Natural killer cell (primary cell): ENCODE measurements around the gene HCFC2. TPM values are rescaled to one million over a fixed set of nuclear protein-coding genes. Genes with fewer than 3 reads are reported as not detected.

Experiments
- ATAC-seq, 3 donors: fragments of 150-1000 bp in 2 of 3; fragments of 200-7000 bp in 1 of 3; cut with Tn5 transposase; 1 replicate in 1 of 3; 2 replicates in 2 of 3; pipeline ENCODE4 v1.10.0; 2021; ENCODE audit warnings: mild to moderate bottlenecking in 2 of 3, moderate library complexity in 2 of 3
- DNase-seq, 2 donors: peaks; one replicate each; pipeline versions ENCODE4 v3.0.0 to v3.0.0-alpha.2; 2013 to 2021; ENCODE audit warnings: mixed read lengths in 1 of 2
- H3K27ac ChIP-seq: one replicate; pipeline ENCODE4 v1.5.1; 2013; ENCODE audit warnings: mild to moderate bottlenecking, low read length
- H3K27me3 ChIP-seq: one replicate; pipeline ENCODE4 v1.6.1; 2013; ENCODE audit warnings: low read length; ENCODE audit not compliant: control insufficient read depth, insufficient read depth
- H3K36me3 ChIP-seq: one replicate; pipeline ENCODE4 v1.6.1; 2013; ENCODE audit warnings: low read length; ENCODE audit not compliant: control insufficient read depth, insufficient read depth
- H3K4me1 ChIP-seq: one replicate; pipeline ENCODE4 v1.6.1; 2013; ENCODE audit warnings: low read length; ENCODE audit not compliant: control insufficient read depth, insufficient read depth
- H3K4me3 ChIP-seq: one replicate; pipeline ENCODE4 v1.5.1; 2013; ENCODE audit warnings: low read length
- H3K9me3 ChIP-seq: one replicate; pipeline ENCODE4 v1.6.1; 2013; ENCODE audit warnings: low read length; ENCODE audit not compliant: control insufficient read depth, insufficient read depth
- H3K27ac Mint-ChIP-seq, 2 donors: one replicate each; pipeline ENCODE4 v1.8.0; 2022; ENCODE audit warnings: mild to moderate bottlenecking in 2 of 2, mixed read lengths in 2 of 2, moderate library complexity in 1 of 2
- H3K27me3 Mint-ChIP-seq, 2 donors: one replicate each; pipeline ENCODE4 v1.8.0; 2022; ENCODE audit warnings: low read depth in 2 of 2, mixed read lengths in 2 of 2
- H3K36me3 Mint-ChIP-seq: one replicate; pipeline ENCODE4 v1.8.0; 2022; ENCODE audit warnings: mixed read lengths
- H3K4me1 Mint-ChIP-seq, 2 donors: one replicate each; pipeline ENCODE4 v1.8.0; 2022; ENCODE audit warnings: mixed read lengths in 2 of 2
- H3K4me3 Mint-ChIP-seq: one replicate; pipeline ENCODE4 v1.8.0; 2022; ENCODE audit warnings: mild to moderate bottlenecking, moderate library complexity, mixed read lengths
- H3K9me3 Mint-ChIP-seq, 2 donors: one replicate each; pipeline ENCODE4 v1.8.0; 2022; ENCODE audit warnings: mixed read lengths in 2 of 2
- CTCF ChIP-seq: fragments of 200-600 bp; IDR thresholded peaks from one replicate; pipeline ENCODE4 v1.8.0; 2022; ENCODE audit warnings: antibody characterized with exemption
- WGBS: methylation state at CpG from one replicate; pipeline ENCODE4 v1.1.7; 2013; ENCODE audit warnings: missing lambda C conversion rate; ENCODE audit not compliant: insufficient coverage; 5-methylcytosine and 5-hydroxymethylcytosine counted together
- intact Hi-C: fragments of 100-400 bp; cut with micrococcal nuclease; formaldehyde crosslinking; loops from one replicate; pipeline ENCODE4 v1.14.2; 2022
- total RNA-seq, 4 donors: library from RNA; stranded (reverse); fragments of 120-200 nt in 1 of 4; gene quantifications; one replicate each; pipeline versions ENCODE4 v1.2.3 to v1.2.4, GENCODE V29; 2013 to 2022

Gene HCFC2
- total RNA-seq, 3 donors from 2014 or later (not counting 1 experiment from before 2014, with no cell fraction given), result 20.3 to 24.4 (median 23.8) TPM

GRCh38 chr12:104042580-104042979 is 21.8 kb upstream of the HCFC2 start:
- intact Hi-C loops, result no loop called here
- Histone ChIP-seq H3K9me3 (no peaks in the 10 kb centered on the region), H3K4me3 (no peak overlapping the region), H3K27ac (no peak overlapping the region), H3K36me3 (no peaks in the 10 kb centered on the region), H3K27me3 (no peaks in the 10 kb centered on the region), H3K4me1 (no peaks in the 10 kb centered on the region)
- H3K36me3 Mint-ChIP-seq, result no peaks in the 10 kb centered on the region
- 93% methylated on average over 1 of the region's 1 CpG for WGBS
- no peak for ATAC-seq
- H3K4me3 Mint-ChIP-seq, result no peak overlapping the region
- no peak overlapping the region for H3K27ac Mint-ChIP-seq
- no peak for DNase-seq
- peaks cover 0 to 3% of the 10 kb centered on the region in 2 donors for H3K27me3 Mint-ChIP-seq
- H3K9me3 Mint-ChIP-seq, result no peaks in the 10 kb centered on the region
- peaks cover 5 to 8% of the 10 kb centered on the region in 2 donors for H3K4me1 Mint-ChIP-seq
- TF ChIP-seq CTCF, result no peak

- WGBS, result 91% methylated on average over 3 of the region's 3 CpGs
These were observed 20.2 kb upstream of the HCFC2 start for GRCh38 chr12:104044158-104044557.

GRCh38 chr12:104046306-104046705 is 18.0 kb upstream of the HCFC2 start:
- no peaks in the 10 kb centered on the region for H3K36me3 Mint-ChIP-seq
- peaks cover 4% of the 10 kb centered on the region for H3K4me1 ChIP-seq
- H3K9me3 Mint-ChIP-seq, result no peaks in the 10 kb centered on the region
- H3K27me3 Mint-ChIP-seq, result peaks cover 12 to 20% of the 10 kb centered on the region in 2 donors
- no peaks in the 10 kb centered on the region for H3K9me3 ChIP-seq
- peaks cover 10 to 14% of the 10 kb centered on the region in 2 donors for H3K4me1 Mint-ChIP-seq
- TF ChIP-seq CTCF, result no peak
- DNase-seq, result no peak
- no peak for ATAC-seq
- H3K27ac ChIP-seq, result no peak overlapping the region
- H3K36me3 ChIP-seq, result no peaks in the 10 kb centered on the region
- WGBS, result 96% methylated on average over 4 of the region's 4 CpGs
- H3K27me3 ChIP-seq, result peaks cover 9% of the 10 kb centered on the region
- H3K27ac Mint-ChIP-seq, result no peak overlapping the region
- H3K4me3 Mint-ChIP-seq, result no peak overlapping the region
- no peak overlapping the region for H3K4me3 ChIP-seq
- intact Hi-C loops, result no loop called here

More at GRCh38 chr12:104044158-104044557, 20.2 kb upstream of the HCFC2 start:
- Mint-ChIP-seq H3K27me3 (peaks cover 6% of the 10 kb centered on the region in 2 donors), H3K36me3 (no peaks in the 10 kb centered on the region), H3K9me3 (no peaks in the 10 kb centered on the region), H3K4me1 (peaks cover 5 to 8% of the 10 kb centered on the region in 2 donors), H3K4me3 (no peak overlapping the region), H3K27ac (no peak overlapping the region)
- H3K9me3 ChIP-seq, result no peaks in the 10 kb centered on the region
- H3K4me3 ChIP-seq, result no peak overlapping the region
- TF ChIP-seq CTCF, result no peak
- intact Hi-C loops, result no loop called here
- H3K27me3 ChIP-seq, result no peaks in the 10 kb centered on the region
- DNase-seq, result no peak
- no peak overlapping the region for H3K27ac ChIP-seq
- H3K4me1 ChIP-seq, result no peaks in the 10 kb centered on the region
- no peak for ATAC-seq
- H3K36me3 ChIP-seq, result no peaks in the 10 kb centered on the region

GRCh38 chr12:104048162-104048561 is 16.2 kb upstream of the HCFC2 start:
- TF ChIP-seq CTCF, result no peak

More at GRCh38 chr12:104048162-104048561, 16.2 kb upstream of the HCFC2 start:
- ATAC-seq, result no peak
- H3K4me1 ChIP-seq, result peaks cover 4% of the 10 kb centered on the region
- intact Hi-C loops, result no loop called here
- 96% methylated on average over 5 of the region's 5 CpGs for WGBS
- Mint-ChIP-seq H3K4me3 (no peak overlapping the region), H3K36me3 (no peaks in the 10 kb centered on the region), H3K27ac (no peak overlapping the region), H3K4me1 (peaks cover 10 to 14% of the 10 kb centered on the region in 2 donors), H3K9me3 (no peaks in the 10 kb centered on the region), H3K27me3 (peaks cover 14 to 31% of the 10 kb centered on the region in 2 donors)
- H3K27me3 ChIP-seq, result peaks cover 9% of the 10 kb centered on the region
- no peak overlapping the region for H3K4me3 ChIP-seq
- H3K27ac ChIP-seq, result no peak overlapping the region
- no peaks in the 10 kb centered on the region for H3K36me3 ChIP-seq
- no peaks in the 10 kb centered on the region for H3K9me3 ChIP-seq
- DNase-seq, result no peak
